Left ventricle myocardium inferior (tissue), 1 donor: ENCODE measurements around the gene PIP4K2B. TPM values are rescaled to one million over a fixed set of nuclear protein-coding genes. Genes with fewer than 3 reads are reported as not detected.

Experiments used
- DNase-seq: peaks from one replicate; pipeline ENCODE4 v3.0.0-alpha.2; 2020
- H3K27ac ChIP-seq: fragments of 200-600 bp; replicated peaks from 2 replicates; pipeline ENCODE4 v1.8.0; 2021
- H3K27me3 ChIP-seq: fragments of 200-600 bp; 2 replicates; pipeline ENCODE4 v1.8.0; 2021; ENCODE audit warnings: low read depth
- H3K36me3 ChIP-seq: fragments of 200-600 bp; 2 replicates; pipeline ENCODE4 v1.8.0; 2021
- H3K4me1 ChIP-seq: fragments of 200-600 bp; 2 replicates; pipeline ENCODE4 v1.8.0; 2021
- H3K4me3 ChIP-seq: fragments of 200-600 bp; 2 replicates; pipeline ENCODE4 v1.8.0; 2021; ENCODE audit warnings: mild to moderate bottlenecking, moderate library complexity
- H3K9me3 ChIP-seq: fragments of 200-600 bp; replicated peaks from 2 replicates; pipeline ENCODE4 v1.8.0; 2021
- CTCF ChIP-seq: fragments of 200-600 bp; IDR thresholded peaks from 2 replicates; pipeline ENCODE4 v1.8.0; 2021; ENCODE audit warnings: antibody characterized with exemption, mild to moderate bottlenecking, borderline replicate concordance
- intact Hi-C: fragments of 100-400 bp; cut with micrococcal nuclease; formaldehyde crosslinking; loops from one replicate; pipeline ENCODE4 v1.11.0; 2022
- total RNA-seq: library from RNA; stranded (reverse); fragmentation: NEBNext Ultra II Directional; extraction: Animal tissue kit (Norgen Biotek cat#: 25700); gene quantifications from one replicate; pipeline ENCODE4 v1.2.1, GENCODE V29; 2021
- donor health status: DM: no; HTN: yes; CAD: no; lungs with severe emphysema.

Gene PIP4K2B
- total RNA-seq, 1 donor from 2014 or later = 42.7 TPM

- H3K36me3 ChIP-seq = peaks cover 55% of the 10 kb centered on the region
- DNase-seq = no peak
- no peaks in the 10 kb centered on the region for H3K9me3 ChIP-seq
- H3K27ac ChIP-seq = no peak overlapping the region
- intact Hi-C loops = no loop called here
- peaks cover 24% of the 10 kb centered on the region for H3K4me1 ChIP-seq
- no peaks in the 10 kb centered on the region for H3K27me3 ChIP-seq
- no peak for TF ChIP-seq CTCF
- H3K4me3 ChIP-seq = no peak overlapping the region
Measured at GRCh38 chr17:38786372-38786771, 13.0 kb downstream of the PIP4K2B start.

GRCh38 chr17:38783227-38783626 is 16.1 kb downstream of the PIP4K2B start:
- no peak for DNase-seq
- Histone ChIP-seq H3K27me3 (no peaks in the 10 kb centered on the region), H3K4me1 (no peaks in the 10 kb centered on the region)

GRCh38 chr17:38779965-38780752 is 19.2 kb downstream of the PIP4K2B start:
- Histone ChIP-seq H3K36me3 (peaks cover 100% of the 10 kb centered on the region), H3K27me3 (no peaks in the 10 kb centered on the region), H3K4me1 (no peaks in the 10 kb centered on the region), H3K4me3 (no peak overlapping the region), H3K9me3 (no peaks in the 10 kb centered on the region), H3K27ac (no peak overlapping the region)
- intact Hi-C loops = no loop called here
- DNase-seq = no peak
- no peak for TF ChIP-seq CTCF

More at GRCh38 chr17:38783227-38783626, 16.1 kb downstream of the PIP4K2B start:
- Histone ChIP-seq H3K36me3 (peaks cover 86% of the 10 kb centered on the region), H3K9me3 (no peaks in the 10 kb centered on the region), H3K27ac (no peak overlapping the region), H3K4me3 (no peak overlapping the region)
- no peak for TF ChIP-seq CTCF
- intact Hi-C loops = no loop called here

DNA sequence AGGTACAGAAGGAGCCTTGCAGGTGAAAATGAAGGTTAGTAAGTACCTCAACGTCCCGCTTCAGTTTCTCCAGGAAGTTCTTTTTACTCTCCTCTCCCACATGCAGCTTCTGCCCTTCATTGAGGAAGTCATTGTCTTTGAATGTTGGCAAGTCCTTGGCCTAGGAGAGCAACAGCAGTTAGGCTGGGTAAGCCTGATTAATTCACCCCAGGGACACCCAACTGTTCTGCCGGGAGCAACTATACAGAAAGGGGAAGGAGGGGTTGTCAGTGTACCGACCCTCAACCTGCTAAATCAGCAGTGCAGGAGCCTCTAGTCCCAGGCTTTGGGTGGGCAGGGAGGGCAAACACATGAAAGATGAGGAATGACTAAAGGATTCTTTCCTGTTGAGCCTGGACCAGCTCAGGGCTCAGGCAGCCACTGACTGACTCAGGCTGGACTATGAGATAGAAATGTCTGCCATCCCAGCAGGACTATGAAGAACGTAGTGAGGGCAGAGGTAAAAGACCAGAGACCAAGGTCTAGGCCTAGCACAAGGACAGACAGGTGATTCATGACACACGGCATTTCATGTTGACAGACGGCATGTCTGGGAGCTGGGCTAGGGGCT is 21.6 kb downstream of the PIP4K2B start:
- intact Hi-C loops = no loop called here
- H3K9me3 ChIP-seq = no peaks in the 10 kb centered on the region
- no peak overlapping the region for H3K4me3 ChIP-seq
- H3K36me3 ChIP-seq = peaks cover 100% of the 10 kb centered on the region
- H3K27ac ChIP-seq = no peak overlapping the region
- no peaks in the 10 kb centered on the region for H3K4me1 ChIP-seq
- no peaks in the 10 kb centered on the region for H3K27me3 ChIP-seq
- no peak for DNase-seq
- no peak for TF ChIP-seq CTCF

- peaks cover 96% of the 10 kb centered on the region for H3K36me3 ChIP-seq
- DNase-seq = no peak
- H3K4me3 ChIP-seq = no peak overlapping the region
- intact Hi-C loops = no loop called here
- TF ChIP-seq CTCF = no peak
- H3K9me3 ChIP-seq = no peaks in the 10 kb centered on the region
- H3K27ac ChIP-seq = no peak overlapping the region
- peaks cover 8% of the 10 kb centered on the region for H3K4me1 ChIP-seq
- H3K27me3 ChIP-seq = no peaks in the 10 kb centered on the region
Measured at GRCh38 chr17:38773258-38773657, 26.1 kb downstream of the PIP4K2B start.
